Activated CD4-positive, alpha-beta T cell treated with anti-CD3 and anti-CD28 coated beads for 36 hours (primary cell): ENCODE data around the gene CCR5AS.

Source experiments
- ATAC-seq: fragments of 200-7000 bp; cut with Tn5 transposase; one replicate; pipeline ENCODE4 v1.10.0; 2021; ENCODE audit warnings: mild to moderate bottlenecking, moderate library complexity
- CTCF ChIA-PET: fragments of 350-600 bp; sonication (Branson Sonifier 250); formaldehyde crosslinking; loops from one replicate; lab custom pipeline; 2021; ENCODE audit warnings: antibody characterized with exemption; lab: Charles Lee
- POLR2A ChIA-PET: fragments of 350-600 bp; sonication (Branson Sonifier 250); formaldehyde crosslinking; loops from one replicate; lab custom pipeline; 2021; ENCODE audit warnings: antibody characterized with exemption, inconsistent platforms; lab: Charles Lee
- DNase-seq: peaks from one replicate; pipeline ENCODE4 v3.0.0-alpha.2; 2020
- H3K27ac Mint-ChIP-seq: one replicate; pipeline ENCODE4 v1.8.0; 2021; ENCODE audit warnings: mixed read lengths
- H3K27me3 Mint-ChIP-seq: one replicate; pipeline ENCODE4 v1.8.0; 2021; ENCODE audit warnings: mixed read lengths
- H3K36me3 Mint-ChIP-seq: one replicate; pipeline ENCODE4 v1.8.0; 2021; ENCODE audit warnings: low read depth, mixed read lengths
- H3K4me1 Mint-ChIP-seq: one replicate; pipeline ENCODE4 v1.8.0; 2021; ENCODE audit warnings: mixed read lengths
- H3K4me3 Mint-ChIP-seq: one replicate; pipeline ENCODE4 v1.8.0; 2021; ENCODE audit warnings: mild to moderate bottlenecking, moderate library complexity, mixed read lengths
- H3K9me3 Mint-ChIP-seq: one replicate; pipeline ENCODE4 v1.8.0; 2021; ENCODE audit warnings: low read depth, mixed read lengths
- intact Hi-C, 2 experiments: fragments of 100-400 bp; cut with DNase I in 1 of 2; cut with micrococcal nuclease in 1 of 2; formaldehyde crosslinking; loops; one replicate each; pipeline versions ENCODE4 v1.14.2 to v1.15.1; 2022 to 2024; cut with DNase I, micrococcal nuclease

CCR5AS gene

GRCh38 chr3:46401579-46401978 is 5.3 kb downstream of the CCR5AS start:
- no peak for ATAC-seq
- intact Hi-C loops, result no loop called here
- H3K4me3 Mint-ChIP-seq, result no peak overlapping the region
- H3K27me3 Mint-ChIP-seq, result no peaks in the 10 kb centered on the region
- ChIA-PET CTCF (no interaction called here), POLR2A (no interaction called here)
- no peak for DNase-seq
- no peaks in the 10 kb centered on the region for H3K9me3 Mint-ChIP-seq
- no peaks in the 10 kb centered on the region for H3K36me3 Mint-ChIP-seq
- peaks cover 5% of the 10 kb centered on the region for H3K4me1 Mint-ChIP-seq
- no peak overlapping the region for H3K27ac Mint-ChIP-seq

GRCh38 chr3:46400846-46401245 is 6.0 kb downstream of the CCR5AS start:
- no peak for DNase-seq
- Mint-ChIP-seq H3K4me3 (no peak overlapping the region), H3K36me3 (no peaks in the 10 kb centered on the region), H3K9me3 (no peaks in the 10 kb centered on the region), H3K27ac (no peak overlapping the region), H3K27me3 (no peaks in the 10 kb centered on the region), H3K4me1 (no peaks in the 10 kb centered on the region)
- ATAC-seq, result no peak
- intact Hi-C loops, result no loop called here
- ChIA-PET POLR2A (no interaction called here), CTCF (no interaction called here)

- ChIA-PET POLR2A (no interaction called here), CTCF (interaction anchor here (1.4 kb wide), 1 partner anchor 26 kb away, joined by 3 read pairs; no protein-coding TSS in a partner anchor)
- H3K36me3 Mint-ChIP-seq, result no peaks in the 10 kb centered on the region
- intact Hi-C loops, result no loop called here
- H3K4me1 Mint-ChIP-seq, result no peaks in the 10 kb centered on the region
- DNase-seq (no peak), ATAC-seq (no peak)
- H3K9me3 Mint-ChIP-seq, result no peaks in the 10 kb centered on the region
- H3K4me3 Mint-ChIP-seq, result no peak overlapping the region
- no peak overlapping the region for H3K27ac Mint-ChIP-seq
- H3K27me3 Mint-ChIP-seq, result no peaks in the 10 kb centered on the region
Observed at GRCh38 chr3:46400000-46400734, 6.7 kb downstream of the CCR5AS start.

- DNase-seq, result no peak
- H3K4me3 Mint-ChIP-seq, result no peak overlapping the region
- no peak overlapping the region for H3K27ac Mint-ChIP-seq
- POLR2A ChIA-PET, result no interaction called here
- H3K27me3 Mint-ChIP-seq, result no peaks in the 10 kb centered on the region
- CTCF ChIA-PET, result interaction anchor here (1.4 kb wide), 1 partner anchor 26 kb away, joined by 3 read pairs; no protein-coding TSS in a partner anchor
- H3K36me3 Mint-ChIP-seq, result no peaks in the 10 kb centered on the region
- no peaks in the 10 kb centered on the region for H3K9me3 Mint-ChIP-seq
- H3K4me1 Mint-ChIP-seq, result no peaks in the 10 kb centered on the region
- intact Hi-C loops, result no loop called here
- ATAC-seq, result no peak
Observed at GRCh38 chr3:46399557-46399956, 7.3 kb downstream of the CCR5AS start.

GRCh38 chr3:46399098-46399497 is 7.8 kb downstream of the CCR5AS start:
- no peaks in the 10 kb centered on the region for H3K9me3 Mint-ChIP-seq
- no peaks in the 10 kb centered on the region for H3K27me3 Mint-ChIP-seq
- intact Hi-C loops, result no loop called here
- H3K36me3 Mint-ChIP-seq, result no peaks in the 10 kb centered on the region
- ChIA-PET CTCF (interaction anchor here (1.4 to 1.9 kb wide), 2 partner anchors 21 to 25 kb away, joined by 3 to 6 read pairs; no protein-coding TSS in a partner anchor), POLR2A (no interaction called here)
- no peak overlapping the region for H3K27ac Mint-ChIP-seq
- DNase-seq (no peak), ATAC-seq (no peak)
- H3K4me3 Mint-ChIP-seq, result no peak overlapping the region
- no peaks in the 10 kb centered on the region for H3K4me1 Mint-ChIP-seq

GRCh38 chr3:46398186-46398955 is 8.5 kb downstream of the CCR5AS start:
- DNase-seq, result no peak
- POLR2A ChIA-PET, result no interaction called here
- intact Hi-C loops, result no loop called here
- Mint-ChIP-seq H3K9me3 (no peaks in the 10 kb centered on the region), H3K4me3 (no peak overlapping the region), H3K27ac (no peak overlapping the region), H3K27me3 (peaks cover 2% of the 10 kb centered on the region), H3K4me1 (no peaks in the 10 kb centered on the region), H3K36me3 (no peaks in the 10 kb centered on the region)
- ATAC-seq, result no peak
- CTCF ChIA-PET, result interaction anchor here (1.9 kb wide), 1 partner anchor 20 kb away, joined by 6 read pairs; no protein-coding TSS in a partner anchor

GRCh38 chr3:46397111-46397510 is 9.8 kb downstream of the CCR5AS start:
- ChIA-PET POLR2A (no interaction called here), CTCF (interaction anchor here (1.9 kb wide), 1 partner anchor 19 kb away, joined by 6 read pairs; no protein-coding TSS in a partner anchor)
- Mint-ChIP-seq H3K27me3 (peaks cover 2% of the 10 kb centered on the region), H3K9me3 (no peaks in the 10 kb centered on the region), H3K27ac (no peak overlapping the region), H3K4me3 (no peak overlapping the region), H3K4me1 (no peaks in the 10 kb centered on the region), H3K36me3 (no peaks in the 10 kb centered on the region)
- DNase-seq (no peak), ATAC-seq (no peak)
- intact Hi-C loops, result no loop called here

- ChIA-PET CTCF (interaction anchor here (0.6 kb wide), 1 partner anchor 198 kb away, joined by 3 read pairs; no protein-coding TSS in a partner anchor), POLR2A (no interaction called here)
- DNase-seq, result no peak
- Mint-ChIP-seq H3K4me1 (no peaks in the 10 kb centered on the region), H3K27ac (no peak overlapping the region), H3K27me3 (peaks cover 2% of the 10 kb centered on the region), H3K9me3 (no peaks in the 10 kb centered on the region), H3K4me3 (no peak overlapping the region), H3K36me3 (no peaks in the 10 kb centered on the region)
- intact Hi-C loops, result no loop called here
- ATAC-seq, result no peak
Observed at GRCh38 chr3:46395766-46396530, 10.9 kb downstream of the CCR5AS start.

GRCh38 chr3:46395210-46395661 is 11.6 kb downstream of the CCR5AS start:
- no peak overlapping the region for H3K4me3 Mint-ChIP-seq
- intact Hi-C loops, result no loop called here
- H3K27me3 Mint-ChIP-seq, result peaks cover 2% of the 10 kb centered on the region
- no peak for ATAC-seq
- no peaks in the 10 kb centered on the region for H3K36me3 Mint-ChIP-seq
- no peaks in the 10 kb centered on the region for H3K4me1 Mint-ChIP-seq
- H3K27ac Mint-ChIP-seq, result no peak overlapping the region
- no peak for DNase-seq
- H3K9me3 Mint-ChIP-seq, result no peaks in the 10 kb centered on the region
- POLR2A ChIA-PET, result no interaction called here
- CTCF ChIA-PET, result no interaction called here

GRCh38 chr3:46393554-46394434 is 13.1 kb downstream of the CCR5AS start:
- ChIA-PET POLR2A (no interaction called here), CTCF (interaction anchor here (0.8 kb wide), 1 partner anchor 201 kb away, joined by 3 read pairs; no protein-coding TSS in a partner anchor)
- intact Hi-C loops, result no loop called here
- H3K27ac Mint-ChIP-seq, result no peak overlapping the region
- DNase-seq, result no peak
- no peak for ATAC-seq
- H3K36me3 Mint-ChIP-seq, result no peaks in the 10 kb centered on the region
- peaks cover 2% of the 10 kb centered on the region for H3K27me3 Mint-ChIP-seq
- H3K4me1 Mint-ChIP-seq, result no peaks in the 10 kb centered on the region
- H3K4me3 Mint-ChIP-seq, result no peak overlapping the region
- no peaks in the 10 kb centered on the region for H3K9me3 Mint-ChIP-seq
